Natural killer cell (primary cell): ENCODE measurements around the gene PPP2R5C. TPM values are rescaled to one million over a fixed set of nuclear protein-coding genes. Genes with fewer than 3 reads are reported as not detected.

Experiments
- ATAC-seq, 3 donors: fragments of 150-1000 bp in 2 of 3; fragments of 200-7000 bp in 1 of 3; cut with Tn5 transposase; 1 replicate in 1 of 3; 2 replicates in 2 of 3; pipeline ENCODE4 v1.10.0; 2021; ENCODE audit warnings: mild to moderate bottlenecking in 2 of 3, moderate library complexity in 2 of 3
- DNase-seq, 2 donors: peaks; one replicate each; pipeline versions ENCODE4 v3.0.0 to v3.0.0-alpha.2; 2013 to 2021; ENCODE audit warnings: mixed read lengths in 1 of 2
- H3K27ac ChIP-seq: one replicate; pipeline ENCODE4 v1.5.1; 2013; ENCODE audit warnings: mild to moderate bottlenecking, low read length
- H3K27me3 ChIP-seq: one replicate; pipeline ENCODE4 v1.6.1; 2013; ENCODE audit warnings: low read length; ENCODE audit not compliant: control insufficient read depth, insufficient read depth
- H3K36me3 ChIP-seq: one replicate; pipeline ENCODE4 v1.6.1; 2013; ENCODE audit warnings: low read length; ENCODE audit not compliant: control insufficient read depth, insufficient read depth
- H3K4me1 ChIP-seq: one replicate; pipeline ENCODE4 v1.6.1; 2013; ENCODE audit warnings: low read length; ENCODE audit not compliant: control insufficient read depth, insufficient read depth
- H3K4me3 ChIP-seq: one replicate; pipeline ENCODE4 v1.5.1; 2013; ENCODE audit warnings: low read length
- H3K9me3 ChIP-seq: one replicate; pipeline ENCODE4 v1.6.1; 2013; ENCODE audit warnings: low read length; ENCODE audit not compliant: control insufficient read depth, insufficient read depth
- H3K27ac Mint-ChIP-seq, 2 donors: one replicate each; pipeline ENCODE4 v1.8.0; 2022; ENCODE audit warnings: mild to moderate bottlenecking in 2 of 2, mixed read lengths in 2 of 2, moderate library complexity in 1 of 2
- H3K27me3 Mint-ChIP-seq, 2 donors: one replicate each; pipeline ENCODE4 v1.8.0; 2022; ENCODE audit warnings: low read depth in 2 of 2, mixed read lengths in 2 of 2
- H3K36me3 Mint-ChIP-seq: one replicate; pipeline ENCODE4 v1.8.0; 2022; ENCODE audit warnings: mixed read lengths
- H3K4me1 Mint-ChIP-seq, 2 donors: one replicate each; pipeline ENCODE4 v1.8.0; 2022; ENCODE audit warnings: mixed read lengths in 2 of 2
- H3K4me3 Mint-ChIP-seq: one replicate; pipeline ENCODE4 v1.8.0; 2022; ENCODE audit warnings: mild to moderate bottlenecking, moderate library complexity, mixed read lengths
- H3K9me3 Mint-ChIP-seq, 2 donors: one replicate each; pipeline ENCODE4 v1.8.0; 2022; ENCODE audit warnings: mixed read lengths in 2 of 2
- WGBS: methylation state at CpG from one replicate; pipeline ENCODE4 v1.1.7; 2013; ENCODE audit warnings: missing lambda C conversion rate; ENCODE audit not compliant: insufficient coverage; 5-methylcytosine and 5-hydroxymethylcytosine counted together
- intact Hi-C: fragments of 100-400 bp; cut with micrococcal nuclease; formaldehyde crosslinking; loops from one replicate; pipeline ENCODE4 v1.14.2; 2022
- total RNA-seq, 4 donors: library from RNA; stranded (reverse); fragments of 120-200 nt in 1 of 4; gene quantifications; one replicate each; pipeline versions ENCODE4 v1.2.3 to v1.2.4, GENCODE V29; 2013 to 2022
- TF ChIP-seq, protein P1 (sequence below): fragments of 200-600 bp; IDR thresholded peaks from one replicate; pipeline ENCODE4 v1.8.0; 2022; ENCODE audit warnings: antibody characterized with exemption

Gene PPP2R5C
- total RNA-seq, 3 donors from 2014 or later (not counting 1 experiment from before 2014, with no cell fraction given) = 716 to 779 (median 736) TPM

DNA sequence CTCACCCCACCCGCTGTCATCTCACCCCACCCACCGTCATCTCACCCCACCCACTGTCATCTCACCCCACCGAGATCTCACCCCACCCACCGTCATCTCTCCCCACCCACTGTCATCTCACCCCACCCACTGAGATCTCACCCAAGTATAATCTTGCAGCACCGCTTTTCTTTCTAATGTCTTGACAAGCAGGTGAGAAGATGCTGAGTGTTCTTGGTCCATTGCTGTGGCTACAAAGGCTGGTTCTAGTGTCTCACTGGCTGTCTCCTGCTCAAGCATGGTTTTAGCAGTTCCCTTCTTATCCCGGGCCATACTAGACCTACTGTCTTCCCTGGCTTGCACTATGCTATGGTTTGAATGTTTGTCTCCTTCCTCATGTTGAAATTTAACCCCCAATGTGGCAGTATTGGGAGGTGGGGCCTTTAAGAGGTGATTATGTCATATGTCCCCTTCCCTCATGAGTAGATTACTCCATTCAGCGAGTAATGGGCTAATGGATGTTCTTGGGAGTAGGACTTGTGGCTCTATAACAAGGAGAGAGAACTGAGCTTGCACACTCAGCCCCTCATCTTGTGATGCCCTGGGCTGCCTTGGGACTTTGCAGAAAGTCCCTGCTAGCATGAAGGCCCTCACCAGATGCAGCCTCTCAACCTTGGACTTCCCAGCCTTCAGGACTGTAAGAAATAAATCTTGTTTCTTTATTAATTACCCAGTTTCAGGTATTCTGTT, 47.7 kb upstream of the PPP2R5C start:
- Histone ChIP-seq H3K4me1 (peaks cover 75% of the 10 kb centered on the region), H3K27ac (peak overlapping the region; percentile 95), H3K9me3 (peaks cover 12% of the 10 kb centered on the region), H3K36me3 (no peaks in the 10 kb centered on the region), H3K27me3 (no peaks in the 10 kb centered on the region), H3K4me3 (no peak overlapping the region)
- Mint-ChIP-seq H3K9me3 (no peaks in the 10 kb centered on the region), H3K4me1 (peaks cover 59 to 73% of the 10 kb centered on the region in 2 donors), H3K27ac (peak overlapping the region; percentile 96 to 100), H3K4me3 (peak overlapping the region; percentile 65), H3K27me3 (no peaks in the 10 kb centered on the region), H3K36me3 (no peaks in the 10 kb centered on the region)
- DNase-seq = peak; percentile 52 to 85
- TF ChIP-seq, protein P1, sequence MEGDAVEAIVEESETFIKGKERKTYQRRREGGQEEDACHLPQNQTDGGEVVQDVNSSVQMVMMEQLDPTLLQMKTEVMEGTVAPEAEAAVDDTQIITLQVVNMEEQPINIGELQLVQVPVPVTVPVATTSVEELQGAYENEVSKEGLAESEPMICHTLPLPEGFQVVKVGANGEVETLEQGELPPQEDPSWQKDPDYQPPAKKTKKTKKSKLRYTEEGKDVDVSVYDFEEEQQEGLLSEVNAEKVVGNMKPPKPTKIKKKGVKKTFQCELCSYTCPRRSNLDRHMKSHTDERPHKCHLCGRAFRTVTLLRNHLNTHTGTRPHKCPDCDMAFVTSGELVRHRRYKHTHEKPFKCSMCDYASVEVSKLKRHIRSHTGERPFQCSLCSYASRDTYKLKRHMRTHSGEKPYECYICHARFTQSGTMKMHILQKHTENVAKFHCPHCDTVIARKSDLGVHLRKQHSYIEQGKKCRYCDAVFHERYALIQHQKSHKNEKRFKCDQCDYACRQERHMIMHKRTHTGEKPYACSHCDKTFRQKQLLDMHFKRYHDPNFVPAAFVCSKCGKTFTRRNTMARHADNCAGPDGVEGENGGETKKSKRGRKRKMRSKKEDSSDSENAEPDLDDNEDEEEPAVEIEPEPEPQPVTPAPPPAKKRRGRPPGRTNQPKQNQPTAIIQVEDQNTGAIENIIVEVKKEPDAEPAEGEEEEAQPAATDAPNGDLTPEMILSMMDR = no peak
- intact Hi-C loops = loop anchor here (1.0 kb wide), 3 partner anchors 9 to 106 kb away; no protein-coding TSS in a partner anchor
- 45% methylated on average over 5 of the region's 7 CpGs for WGBS
- ATAC-seq = peak; percentile 68 to 82 (median 76)

GRCh38 chr14:101714394-101714793, 47.1 kb upstream of the PPP2R5C start:
- Histone ChIP-seq H3K9me3 (peaks cover 12% of the 10 kb centered on the region), H3K27me3 (no peaks in the 10 kb centered on the region), H3K4me1 (peaks cover 79% of the 10 kb centered on the region), H3K36me3 (no peaks in the 10 kb centered on the region), H3K27ac (peak overlapping the region; percentile 95), H3K4me3 (no peak overlapping the region)
- H3K4me1 Mint-ChIP-seq = peaks cover 57 to 73% of the 10 kb centered on the region in 2 donors
- H3K27ac Mint-ChIP-seq = peak overlapping the region; percentile 96 to 100
- no peaks in the 10 kb centered on the region for H3K9me3 Mint-ChIP-seq
- H3K27me3 Mint-ChIP-seq = no peaks in the 10 kb centered on the region
- WGBS = 87% methylated on average over 2 of the region's 3 CpGs
- ATAC-seq (no peak), DNase-seq (peak; percentile 10 to 12)
- H3K36me3 Mint-ChIP-seq = no peaks in the 10 kb centered on the region
- TF ChIP-seq, protein P1 = no peak
- intact Hi-C loops = no loop called here
- H3K4me3 Mint-ChIP-seq = peak overlapping the region; percentile 65

- Mint-ChIP-seq H3K27ac (peak overlapping the region; percentile 96 to 100), H3K27me3 (no peaks in the 10 kb centered on the region), H3K9me3 (no peaks in the 10 kb centered on the region), H3K4me1 (peaks cover 59 to 72% of the 10 kb centered on the region in 2 donors), H3K36me3 (no peaks in the 10 kb centered on the region), H3K4me3 (peak overlapping the region; percentile 78)
- no peaks in the 10 kb centered on the region for H3K27me3 ChIP-seq
- H3K4me1 ChIP-seq = peaks cover 79% of the 10 kb centered on the region
- peaks cover 12% of the 10 kb centered on the region for H3K9me3 ChIP-seq
- ATAC-seq (peak; percentile 28 to 47 (median 29)), DNase-seq (peak; percentile 36 to 61)
- intact Hi-C loops = no loop called here
- peak overlapping the region; percentile 95 for H3K27ac ChIP-seq
- no peak overlapping the region for H3K4me3 ChIP-seq
- TF ChIP-seq, protein P1 = no peak
- H3K36me3 ChIP-seq = no peaks in the 10 kb centered on the region
- 71% methylated on average over 13 of the region's 14 CpGs for WGBS
Observed at GRCh38 chr14:101715210-101716076, 46.1 kb upstream of the PPP2R5C start.
